TTC549 (cell line): ENCODE measurements around the gene IL17RC.

Source experiments
- FAIRE-seq: peaks from 2 replicates; lab custom pipeline; 2012; peaks lifted over from hg19 to GRCh38; lab: Jason Lieb, UNC

Gene IL17RC

GRCh38 chr3:9946112-9947024 lies 29.5 kb downstream of the IL17RC start:
- FAIRE-seq: no peak

GRCh38 chr3:9947025-9947995 lies 30.4 kb downstream of the IL17RC start:
- no peak for FAIRE-seq

- no peak for FAIRE-seq
These were observed 31.7 kb downstream of the IL17RC start for GRCh38 chr3:9948586-9948985.

DNA sequence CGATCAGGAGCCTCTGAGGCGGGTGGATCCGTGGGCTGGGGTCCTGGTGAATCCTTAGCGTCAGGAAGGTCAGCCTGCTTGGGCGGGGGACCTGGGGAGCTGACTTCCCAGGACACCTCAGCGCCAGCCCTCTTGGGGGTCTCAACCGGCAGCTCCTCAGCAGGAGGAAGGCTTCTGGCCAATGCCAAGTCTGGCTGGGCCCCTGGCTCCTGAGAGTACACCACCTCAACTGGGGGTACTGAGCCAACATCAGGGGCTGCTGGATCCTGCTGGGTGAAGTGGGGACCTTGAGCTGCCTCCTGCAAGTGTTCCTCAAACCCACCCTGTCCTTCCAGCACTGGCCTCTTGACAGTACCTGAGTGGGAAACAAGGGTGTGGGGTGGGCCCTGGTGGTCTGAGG lies 32.2 kb downstream of the IL17RC start:
- no peak for FAIRE-seq

- FAIRE-seq: no peak
These were observed 32.7 kb downstream of the IL17RC start for GRCh38 chr3:9949626-9950025.

GRCh38 chr3:9951126-9951525 lies 34.2 kb downstream of the IL17RC start:
- FAIRE-seq: no peak

GRCh38 chr3:9951598-9951961 lies 34.7 kb downstream of the IL17RC start:
- FAIRE-seq: no peak

DNA sequence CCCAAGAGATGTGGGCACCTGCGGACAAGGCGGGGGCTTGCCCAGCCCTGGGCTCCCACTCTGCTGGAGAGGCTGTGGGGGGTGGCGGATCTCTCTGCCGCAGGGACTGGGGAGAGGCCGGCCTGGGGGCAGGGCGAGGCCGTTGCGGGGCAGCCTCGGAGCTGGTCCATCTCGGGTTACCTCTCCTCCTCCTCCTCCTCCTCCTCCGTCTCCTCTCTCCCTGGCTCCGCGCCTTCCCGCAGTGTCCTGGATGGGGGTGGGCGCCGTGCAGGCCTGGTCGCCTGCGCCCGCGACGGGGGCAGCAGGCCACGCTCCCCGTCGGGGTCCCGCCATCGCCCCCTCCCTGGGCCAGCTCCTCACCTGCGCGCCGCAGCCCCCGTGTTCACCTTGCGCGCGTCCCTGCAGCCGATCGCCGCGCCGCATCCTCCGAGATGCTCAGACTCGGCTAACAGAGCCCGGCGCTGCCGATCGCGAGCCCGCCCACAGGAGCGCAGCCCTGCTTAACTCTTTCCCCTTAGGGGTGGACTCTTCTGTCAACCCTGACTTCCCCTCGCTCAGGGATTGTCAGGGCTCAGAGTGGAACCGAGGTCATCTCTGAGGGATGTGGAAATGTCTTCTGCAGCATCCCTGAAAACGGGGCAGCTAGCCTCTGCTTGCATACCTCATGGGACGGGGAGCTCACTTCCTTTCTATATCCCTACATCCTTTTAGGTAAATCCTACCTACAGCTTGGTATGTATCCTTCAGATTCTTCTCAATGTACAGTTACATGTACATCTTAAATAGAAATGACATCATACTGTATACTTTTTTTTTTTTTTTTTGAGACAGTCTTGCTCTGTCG lies 35.3 kb downstream of the IL17RC start, which contains the start of gene PRRT3:
Gene PRRT3, minus strand, starts transcription at position 447 of the 844 bp plus-strand sequence. CDS start 2,293 bp downstream, outside the sequence.
- no peak for FAIRE-seq

- FAIRE-seq: no peak
These were observed 38.2 kb downstream of the IL17RC start for GRCh38 chr3:9955067-9955502.

GRCh38 chr3:9955611-9956352 lies 38.9 kb downstream of the IL17RC start:
- no peak for FAIRE-seq

DNA sequence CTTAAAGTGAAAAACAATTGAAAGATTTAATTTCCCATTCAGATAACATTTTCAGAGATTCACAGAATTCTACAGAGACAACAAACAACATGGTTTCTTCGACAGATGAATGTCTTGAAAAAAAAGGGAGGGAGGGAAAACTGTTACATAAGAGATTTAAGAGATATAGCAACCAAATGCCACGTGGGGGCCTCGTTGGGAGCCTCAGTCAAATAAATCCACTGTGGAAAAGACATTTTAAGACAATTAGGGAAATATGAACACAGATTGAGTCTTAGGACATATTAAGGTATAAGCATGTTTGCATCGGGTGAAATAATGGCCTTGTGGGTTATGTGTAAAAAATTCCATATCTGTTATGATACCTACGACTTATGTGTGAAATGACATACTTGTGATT lies 40.3 kb downstream of the IL17RC start:
- no peak for FAIRE-seq

GRCh38 chr3:9965200-9965875 lies 48.4 kb downstream of the IL17RC start:
- no peak for FAIRE-seq

DNA sequence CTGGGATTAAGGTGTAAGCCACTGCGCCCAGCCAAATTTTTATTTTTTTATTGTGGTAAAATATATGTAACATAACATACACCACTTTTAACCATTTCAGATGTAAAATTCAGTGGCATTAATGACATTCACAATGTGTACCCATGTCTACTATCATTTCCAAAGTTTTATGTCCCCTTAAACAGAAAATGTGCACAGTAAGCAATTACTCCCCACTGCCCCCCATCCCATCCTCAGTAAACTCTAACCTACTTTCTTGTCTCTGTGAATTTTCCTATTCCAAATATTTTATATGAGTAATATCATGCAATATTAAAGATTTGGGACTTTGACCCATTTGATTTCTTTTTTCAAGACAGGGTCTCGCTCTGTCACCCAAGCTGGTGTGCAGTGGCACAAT lies 49.9 kb downstream of the IL17RC start:
- FAIRE-seq: no peak

- no peak for FAIRE-seq
These were observed 52.7 kb downstream of the IL17RC start for GRCh38 chr3:9969632-9970019.

GRCh38 chr3:9970020-9970652 lies 53.2 kb downstream of the IL17RC start:
- no peak for FAIRE-seq

GRCh38 chr3:9976721-9977709 lies 60.1 kb downstream of the IL17RC start:
- FAIRE-seq: no peak

DNA sequence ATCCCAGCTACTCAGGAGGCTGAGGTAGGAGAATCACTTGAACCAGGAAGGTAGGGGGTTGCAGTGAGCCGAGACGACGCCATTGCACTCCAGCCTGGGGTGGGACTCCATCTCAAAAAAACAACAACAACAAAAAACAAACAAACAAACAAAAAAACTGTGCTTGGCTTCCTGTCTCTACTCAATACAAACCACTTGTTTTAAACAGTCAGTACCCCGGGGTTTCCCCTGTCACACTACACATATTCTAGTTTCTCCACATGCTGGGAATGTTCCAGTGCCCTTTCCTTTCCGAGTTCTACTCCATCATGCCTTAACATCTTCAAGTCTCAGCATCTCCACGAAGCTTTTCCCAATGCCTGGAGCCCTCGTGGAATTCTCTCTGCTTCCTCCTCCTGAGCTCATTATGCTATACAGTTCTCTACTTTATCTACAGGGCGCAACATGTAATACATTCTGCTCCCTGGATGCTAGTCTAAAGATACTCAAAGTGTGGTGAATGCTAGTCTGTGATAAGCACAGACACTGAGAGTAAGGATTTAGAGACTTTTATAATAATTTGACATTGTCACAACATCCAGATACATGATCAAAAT lies 61.9 kb downstream of the IL17RC start:
- FAIRE-seq: no peak

DNA sequence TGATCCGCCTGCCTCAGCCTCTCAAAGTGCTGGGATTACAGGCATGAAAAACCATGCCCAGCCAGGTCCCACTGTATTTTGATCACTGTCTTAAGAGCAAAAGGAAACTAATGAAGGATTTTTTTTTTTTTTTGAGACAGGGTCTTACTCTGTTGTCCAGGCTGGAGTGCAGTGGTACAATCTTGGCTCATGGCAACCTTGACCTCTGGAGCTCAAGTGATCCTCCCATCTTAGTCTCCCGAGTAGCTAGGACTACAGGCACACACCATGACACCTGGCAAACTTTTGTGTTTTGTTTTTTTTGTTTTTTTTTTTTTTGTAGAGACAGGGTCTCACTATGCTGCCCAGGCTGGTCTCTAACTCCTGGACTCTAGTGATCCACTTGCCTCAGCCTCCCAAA lies 63.4 kb downstream of the IL17RC start:
- no peak for FAIRE-seq
